ENCODE measurements around the gene MEIKIN.

GRCh38 chr5:131952301-131952857 is 6.9 kb upstream of the MEIKIN start:
- TF ChIP-seq CTCF (IDR thresholded peaks at IDR 0.05; ENCODE audit: low read depth, low read length) (no peak), EZH2phosphoT487 (IDR thresholded peaks at IDR 0.05; ENCODE audit: low read depth) (no peak)
